ENCODE results near the gene DFFA.
A peak's percentile ranks its signal among the peaks of the same experiment; 100 is the strongest.

Gene DFFA

DNA sequence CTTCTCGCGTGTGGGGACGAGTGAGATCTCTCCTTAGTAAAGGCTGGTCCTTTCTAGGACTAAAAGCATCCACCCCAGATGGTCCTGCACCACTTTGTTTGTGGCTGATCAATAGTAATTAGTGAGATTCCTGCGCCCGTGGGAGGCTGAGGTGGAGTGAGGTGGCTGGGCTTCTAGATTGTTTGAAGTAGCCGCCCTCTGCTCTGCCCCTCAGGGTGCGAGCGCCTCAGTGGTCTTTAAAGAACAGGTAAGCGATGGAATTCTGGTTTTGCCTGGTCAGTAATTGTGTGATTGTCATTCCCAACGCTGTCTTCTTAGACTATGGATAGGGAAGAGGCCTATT is 23.1 kb upstream of the DFFA start:
- no peaks in the 10 kb centered on the region for H3K27me3 ChIP-seq (ENCODE audit: insufficient read depth, low read length, poor library complexity)
- no peak; the same call in 1 of the 3 replicates for ATAC-seq (ENCODE audit: insufficient read depth, low read depth)
- H4K20me1 ChIP-seq (ENCODE audit: insufficient read depth, low read length) = peaks cover 5% of the 10 kb centered on the region; the same call in 1 of the 2 replicates
- H3K9me3 ChIP-seq (ENCODE audit: insufficient read depth, low read length, severe bottlenecking) = no peaks in the 10 kb centered on the region
- peaks cover 18% of the 10 kb centered on the region for H3K36me3 ChIP-seq (ENCODE audit: insufficient read depth, low read length)
- peak overlapping the region; percentile 16 to 59; a peak in 3 of 4 replicates for H3K4me3 ChIP-seq (ENCODE audit: low read depth in 1 of 2, low read length in 2 of 2)
- H2AFZ ChIP-seq (ENCODE audit: low read depth, low read length) = peak overlapping the region; percentile 86
- peak overlapping the region; percentile 91 for H3K4me2 ChIP-seq (ENCODE audit: insufficient read depth, low read length)
- H3K9ac ChIP-seq (ENCODE audit: low read depth, low read length) = peak overlapping the region; percentile 57
- DNase-seq = no peak
- peak overlapping the region; percentile 79 for H3K27ac ChIP-seq (ENCODE audit: low read length)
- peaks cover 27% of the 10 kb centered on the region for H3K4me1 ChIP-seq (ENCODE audit: insufficient read depth, low read length)
- peaks cover 72% of the 10 kb centered on the region for H3K79me2 ChIP-seq (ENCODE audit: insufficient read depth, low read length)
- TF ChIP-seq EZH2 (IDR thresholded peaks at IDR 0.05; ENCODE audit: borderline replicate concordance, low read depth, low read length, severe bottlenecking) = no peak
- TF ChIP-seq, protein P1, sequence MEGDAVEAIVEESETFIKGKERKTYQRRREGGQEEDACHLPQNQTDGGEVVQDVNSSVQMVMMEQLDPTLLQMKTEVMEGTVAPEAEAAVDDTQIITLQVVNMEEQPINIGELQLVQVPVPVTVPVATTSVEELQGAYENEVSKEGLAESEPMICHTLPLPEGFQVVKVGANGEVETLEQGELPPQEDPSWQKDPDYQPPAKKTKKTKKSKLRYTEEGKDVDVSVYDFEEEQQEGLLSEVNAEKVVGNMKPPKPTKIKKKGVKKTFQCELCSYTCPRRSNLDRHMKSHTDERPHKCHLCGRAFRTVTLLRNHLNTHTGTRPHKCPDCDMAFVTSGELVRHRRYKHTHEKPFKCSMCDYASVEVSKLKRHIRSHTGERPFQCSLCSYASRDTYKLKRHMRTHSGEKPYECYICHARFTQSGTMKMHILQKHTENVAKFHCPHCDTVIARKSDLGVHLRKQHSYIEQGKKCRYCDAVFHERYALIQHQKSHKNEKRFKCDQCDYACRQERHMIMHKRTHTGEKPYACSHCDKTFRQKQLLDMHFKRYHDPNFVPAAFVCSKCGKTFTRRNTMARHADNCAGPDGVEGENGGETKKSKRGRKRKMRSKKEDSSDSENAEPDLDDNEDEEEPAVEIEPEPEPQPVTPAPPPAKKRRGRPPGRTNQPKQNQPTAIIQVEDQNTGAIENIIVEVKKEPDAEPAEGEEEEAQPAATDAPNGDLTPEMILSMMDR (IDR thresholded peaks at IDR 0.05; ENCODE audit: borderline replicate concordance, extremely low read depth, low read length, poor library complexity, severe bottlenecking) = no peak

DNA sequence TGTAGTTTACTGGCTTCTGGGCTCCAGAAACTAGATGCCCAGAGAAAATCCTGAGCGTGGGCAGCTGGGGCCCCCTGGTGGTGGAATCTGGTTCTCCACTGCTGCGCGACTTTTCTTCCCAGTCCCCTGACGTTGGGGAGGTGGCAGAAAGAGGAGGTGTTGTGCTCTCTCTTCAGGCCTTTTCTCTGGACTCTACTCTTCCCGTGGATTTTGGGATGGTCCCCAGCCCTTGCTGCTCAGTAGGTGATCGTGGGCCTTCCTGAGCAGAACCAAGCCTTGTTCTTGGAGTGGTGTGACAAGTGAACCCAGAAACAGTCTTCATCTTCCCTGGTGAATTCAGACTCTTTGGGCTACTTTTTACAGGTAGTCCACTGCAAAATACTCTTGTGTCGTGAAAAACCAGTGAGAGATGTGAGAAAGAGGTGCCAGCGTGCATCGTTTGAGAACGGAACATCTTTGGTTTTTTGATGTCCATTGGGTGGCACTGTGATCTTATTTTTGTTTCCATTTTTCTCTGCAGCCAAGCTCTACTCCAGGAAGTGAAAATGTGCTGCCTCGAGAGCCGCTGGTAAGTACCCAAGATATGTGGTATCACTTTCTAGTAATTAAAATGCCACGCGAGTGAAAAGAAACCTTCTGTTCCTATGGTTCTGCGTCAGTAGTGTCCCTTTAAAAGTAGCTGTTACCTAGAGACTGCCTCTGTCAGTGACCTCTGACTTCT is 22.6 kb upstream of the DFFA start:
- DNase-seq (peak; percentile 81), ATAC-seq (ENCODE audit: insufficient read depth, low read depth) (peak; percentile 84)
- TF ChIP-seq, protein P1 (IDR thresholded peaks at IDR 0.05; ENCODE audit: borderline replicate concordance, extremely low read depth, low read length, poor library complexity, severe bottlenecking) = peak; percentile 83
- no peak for TF ChIP-seq EZH2 (IDR thresholded peaks at IDR 0.05; ENCODE audit: borderline replicate concordance, low read depth, low read length, severe bottlenecking)
- H3K27ac ChIP-seq (ENCODE audit: low read length) = peak overlapping the region; percentile 79
- H3K4me3 ChIP-seq (ENCODE audit: low read depth in 1 of 2, low read length in 2 of 2) = peak overlapping the region; percentile 16 to 59; a peak in 3 of 4 replicates
- H2AFZ ChIP-seq (ENCODE audit: low read depth, low read length) = peak overlapping the region; percentile 86
- H3K36me3 ChIP-seq (ENCODE audit: insufficient read depth, low read length) = peaks cover 18% of the 10 kb centered on the region
- no peaks in the 10 kb centered on the region for H3K27me3 ChIP-seq (ENCODE audit: insufficient read depth, low read length, poor library complexity)
- H3K4me1 ChIP-seq (ENCODE audit: insufficient read depth, low read length) = peaks cover 27% of the 10 kb centered on the region
- peaks cover 72% of the 10 kb centered on the region for H3K79me2 ChIP-seq (ENCODE audit: insufficient read depth, low read length)
- peaks cover 9% of the 10 kb centered on the region; the same call in 1 of the 2 replicates for H4K20me1 ChIP-seq (ENCODE audit: insufficient read depth, low read length)
- peak overlapping the region; percentile 91 for H3K4me2 ChIP-seq (ENCODE audit: insufficient read depth, low read length)
- no peaks in the 10 kb centered on the region for H3K9me3 ChIP-seq (ENCODE audit: insufficient read depth, low read length, severe bottlenecking)
- H3K9ac ChIP-seq (ENCODE audit: low read depth, low read length) = peak overlapping the region; percentile 57

DNA sequence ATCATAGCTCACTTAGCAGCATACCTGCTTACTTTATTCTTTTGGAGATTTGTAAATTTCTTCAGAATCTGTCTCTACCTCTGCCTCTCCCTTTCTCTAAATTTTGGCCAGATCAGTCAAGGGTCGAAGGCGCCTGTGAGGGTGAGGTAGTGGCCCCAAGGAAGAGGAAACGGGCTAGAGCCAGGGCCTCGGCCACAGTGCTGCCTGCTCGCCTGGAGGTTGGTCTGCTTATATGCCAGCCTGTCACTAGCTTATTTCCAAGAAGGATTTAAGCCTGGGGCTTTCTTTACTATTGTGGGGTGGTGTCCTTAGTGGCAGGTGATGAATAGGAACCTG is 22.1 kb upstream of the DFFA start:
- Histone ChIP-seq H3K4me3 (ENCODE audit: low read depth in 1 of 2, low read length in 2 of 2) (no peak overlapping the region), H3K9ac (ENCODE audit: low read depth, low read length) (peak overlapping the region; percentile 57), H4K20me1 (ENCODE audit: insufficient read depth, low read length) (peaks cover 14% of the 10 kb centered on the region; the same call in 1 of the 2 replicates), H3K4me2 (ENCODE audit: insufficient read depth, low read length) (peak overlapping the region; percentile 91), H3K79me2 (ENCODE audit: insufficient read depth, low read length) (peaks cover 74% of the 10 kb centered on the region), H3K9me3 (ENCODE audit: insufficient read depth, low read length, severe bottlenecking) (no peaks in the 10 kb centered on the region), H3K27me3 (ENCODE audit: insufficient read depth, low read length, poor library complexity) (no peaks in the 10 kb centered on the region), H3K36me3 (ENCODE audit: insufficient read depth, low read length) (peaks cover 18% of the 10 kb centered on the region), H2AFZ (ENCODE audit: low read depth, low read length) (0 out of 2 replicates have a peak overlapping the region, but pooled peaks have one; percentile 27), H3K4me1 (ENCODE audit: insufficient read depth, low read length) (peaks cover 27% of the 10 kb centered on the region), H3K27ac (ENCODE audit: low read length) (no peak overlapping the region; the same call in 1 of the 2 replicates)
- DNase-seq (no peak), ATAC-seq (ENCODE audit: insufficient read depth, low read depth) (no peak)
- TF ChIP-seq, protein P1 (IDR thresholded peaks at IDR 0.05; ENCODE audit: borderline replicate concordance, extremely low read depth, low read length, poor library complexity, severe bottlenecking) = no peak
- no peak for TF ChIP-seq EZH2 (IDR thresholded peaks at IDR 0.05; ENCODE audit: borderline replicate concordance, low read depth, low read length, severe bottlenecking)

All from DND-41 (cell line).